GM12892 (cell line): Measurements from ENCODE around the gene ZNF496.
"Not testable (repeated sequence)": the region's sequence is repeated elsewhere in the genome, so short reads cannot be mapped to it uniquely, and the experiment has no call there.

ENCODE experiments used
- DNase-seq: peaks from one replicate; pipeline ENCODE4 v3.0.0; 2011; ENCODE audit not compliant: insufficient read length
- FAIRE-seq: peaks from 2 replicates; lab custom pipeline; 2011; peaks lifted over from hg19 to GRCh38; lab: Jason Lieb, UNC
- POLR2A ChIP-seq: IDR thresholded peaks from 2 replicates; pipeline ENCODE4 v1.6.1; 2011; ENCODE audit warnings: low read depth, low read length, control low read depth
- POLR2AphosphoS5 ChIP-seq: IDR thresholded peaks from 2 replicates; pipeline ENCODE4 v1.6.1; 2011; ENCODE audit warnings: low read depth, low read length, control low read depth
- TAF1 ChIP-seq: IDR thresholded peaks from 2 replicates; pipeline ENCODE4 v1.6.1; 2011; ENCODE audit warnings: low read depth, mild to moderate bottlenecking, control low read depth, low read length, borderline replicate concordance

The ZNF496 gene

GRCh38 chr1:247367786-247368422, 36.2 kb upstream of the ZNF496 start:
- no peak for DNase-seq
- no peak for FAIRE-seq

GRCh38 chr1:247366926-247367645, 35.4 kb upstream of the ZNF496 start:
- DNase-seq (no peak), FAIRE-seq (no peak)
- TF ChIP-seq TAF1 (no peak), POLR2AphosphoS5 (no peak)

More at GRCh38 chr1:247367786-247368422, 36.2 kb upstream of the ZNF496 start:
- TF ChIP-seq POLR2AphosphoS5: no peak
- TF ChIP-seq TAF1: no peak
- no peak for TF ChIP-seq POLR2A

GRCh38 chr1:247366345-247366744, 34.7 kb upstream of the ZNF496 start:
- DNase-seq, FAIRE-seq: not testable (repeated sequence)

GRCh38 chr1:247365023-247365422, 33.4 kb upstream of the ZNF496 start:
- DNase-seq (no peak), FAIRE-seq (no peak)
- TF ChIP-seq POLR2AphosphoS5 (no peak), POLR2A (no peak), TAF1 (no peak)

GRCh38 chr1:247363000-247363399, 31.3 kb upstream of the ZNF496 start:
- FAIRE-seq, DNase-seq: not testable (repeated sequence)

DNA sequence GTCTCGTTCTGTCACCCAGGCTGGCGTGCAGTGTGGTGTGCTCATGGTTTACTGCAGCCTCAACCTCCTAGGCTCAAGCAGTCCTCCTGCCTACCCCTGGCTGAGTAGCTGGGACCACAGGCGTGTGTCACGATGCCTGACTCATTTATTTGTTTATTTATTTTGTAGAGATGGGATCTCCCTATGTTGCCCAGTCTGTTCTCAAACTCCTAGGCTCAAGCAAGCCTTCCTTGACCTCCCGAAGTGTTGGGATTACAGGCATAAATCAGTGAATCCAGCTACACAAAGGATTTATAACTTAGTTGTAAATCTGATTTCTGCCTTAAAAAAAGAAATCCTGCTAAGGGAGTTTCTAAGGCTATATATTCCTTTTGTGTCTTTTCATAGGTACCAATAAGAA, 30.5 kb upstream of the ZNF496 start:
- TF ChIP-seq POLR2A: no peak
- no peak for TF ChIP-seq TAF1
- no peak for TF ChIP-seq POLR2AphosphoS5
- FAIRE-seq (no peak), DNase-seq (no peak)

GRCh38 chr1:247360991-247361731, 29.5 kb upstream of the ZNF496 start:
- no peak for DNase-seq
- no peak for TF ChIP-seq POLR2A
- TF ChIP-seq TAF1: no peak
- no peak for TF ChIP-seq POLR2AphosphoS5
- FAIRE-seq: no peak

DNA sequence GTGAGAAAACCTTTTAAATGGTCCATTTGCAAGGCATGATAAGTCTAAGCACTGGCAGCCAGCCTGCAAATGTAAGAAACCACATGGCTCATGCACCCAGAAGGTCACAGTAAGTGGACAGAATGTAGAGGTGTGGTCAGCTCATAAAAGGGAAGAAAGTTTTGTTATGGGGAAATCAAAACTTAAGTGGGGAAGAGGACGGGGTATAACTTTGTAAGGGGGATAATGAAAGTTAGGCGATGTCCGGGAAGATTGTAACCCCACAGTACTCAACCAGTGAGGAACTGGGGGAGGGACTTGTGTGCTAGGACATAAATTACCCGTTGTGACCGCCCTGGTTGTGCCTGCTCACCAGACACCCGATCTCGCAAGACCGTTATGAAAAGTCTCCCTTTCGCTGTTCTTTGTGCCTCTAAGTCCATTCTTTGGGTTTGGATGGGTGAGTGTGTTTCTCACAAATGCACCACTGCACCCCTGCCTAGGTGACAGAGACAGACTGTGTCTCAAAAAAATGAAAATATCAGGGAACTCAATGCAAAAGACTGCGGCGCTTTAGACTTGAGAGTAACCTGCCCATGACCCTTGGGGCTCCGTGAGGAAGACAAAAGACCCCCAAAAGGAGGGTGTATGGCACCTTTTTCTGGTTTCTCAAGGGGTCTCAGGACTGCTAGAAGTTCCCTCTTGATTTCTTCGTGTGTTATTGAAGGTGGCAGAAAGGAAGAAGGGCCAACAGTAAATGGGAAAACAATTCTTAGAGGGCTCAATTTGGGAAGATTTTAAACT, 28.6 kb upstream of the ZNF496 start:
- FAIRE-seq (no peak), DNase-seq (no peak)

DNA sequence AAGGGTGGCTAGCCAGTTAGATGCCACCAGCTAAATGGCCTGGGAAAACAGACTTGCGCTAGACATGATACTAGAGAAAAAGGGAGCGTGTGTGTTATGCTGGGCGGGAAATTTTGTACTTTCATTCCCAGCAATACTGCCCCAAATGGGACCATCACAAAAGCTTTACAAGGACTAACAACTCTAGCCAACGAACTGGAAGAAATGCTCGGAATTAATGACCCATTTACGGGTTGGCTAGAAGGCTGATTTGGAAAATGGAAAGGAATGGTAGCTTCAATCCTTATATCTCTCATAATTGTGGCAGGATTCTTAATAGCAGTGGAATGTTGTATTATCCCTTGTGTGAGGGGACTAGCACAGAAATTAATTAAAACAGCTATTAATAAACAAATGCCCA, 27.9 kb upstream of the ZNF496 start:
- DNase-seq (no peak), FAIRE-seq (no peak)
- no peak for TF ChIP-seq POLR2AphosphoS5
- no peak for TF ChIP-seq TAF1
- no peak for TF ChIP-seq POLR2A

More for the DNA sequence above, 28.6 kb upstream of the ZNF496 start:
- TF ChIP-seq POLR2AphosphoS5 (no peak), TAF1 (no peak), POLR2A (no peak)

DNA sequence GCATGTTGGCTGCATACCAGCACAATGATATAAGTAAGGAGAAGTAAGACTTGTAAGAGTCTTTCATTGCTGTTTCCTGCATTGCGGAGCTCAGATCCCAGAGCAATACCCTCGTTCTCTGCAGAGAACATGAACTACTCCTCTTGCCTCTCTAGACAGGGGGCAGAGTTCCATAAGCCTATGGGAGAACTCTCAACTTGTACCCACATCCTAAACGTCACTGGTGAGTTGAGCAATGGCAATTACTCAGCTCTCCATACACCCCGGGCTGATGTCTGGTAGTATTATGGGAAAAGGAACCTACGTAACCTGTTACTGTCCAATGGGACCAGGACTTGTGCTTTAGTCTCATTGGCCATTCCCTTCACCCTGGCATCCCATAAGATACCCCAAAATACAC, 27.3 kb upstream of the ZNF496 start:
- TF ChIP-seq TAF1 (no peak), POLR2AphosphoS5 (no peak)
- no peak for DNase-seq
- no peak for FAIRE-seq

GRCh38 chr1:247357781-247358211, 26.1 kb upstream of the ZNF496 start:
- DNase-seq (no peak), FAIRE-seq (peak; percentile 76)
- TF ChIP-seq TAF1: no peak
- no peak for TF ChIP-seq POLR2A
- TF ChIP-seq POLR2AphosphoS5: no peak
